MM.1S (cell line): ENCODE results near the gene LINC01488.

Experiments used
- DNase-seq: peaks from one replicate; pipeline ENCODE4 v3.0.0-alpha.2; 2015
- H2AFZ ChIP-seq: fragments of 300-600 bp; sonication (generic); 2 replicates; pipeline ENCODE4 v1.6.0; 2016; ENCODE audit warnings: antibody characterized with exemption, low read length
- H3F3A ChIP-seq: fragments of 300-600 bp; sonication (generic); 2 replicates; pipeline ENCODE4 v1.6.1; 2016; ENCODE audit warnings: mild to moderate bottlenecking, antibody characterized with exemption, low read length, moderate library complexity, mixed read lengths; ENCODE audit not compliant: insufficient read depth
- H3K27ac ChIP-seq: fragments of 300-600 bp; sonication (generic); 2 replicates; pipeline ENCODE4 v1.5.1; 2016; ENCODE audit warnings: mild to moderate bottlenecking, low read length
- H3K27me3 ChIP-seq: fragments of 300-600 bp; sonication (generic); replicated peaks from 2 replicates; pipeline ENCODE4 v1.6.0; 2016; ENCODE audit warnings: low read length; ENCODE audit not compliant: insufficient read depth
- H3K36me3 ChIP-seq: fragments of 300-600 bp; sonication (generic); replicated peaks from 2 replicates; pipeline ENCODE4 v1.6.1; 2016; ENCODE audit warnings: mild to moderate bottlenecking, low read length, mixed read lengths; ENCODE audit not compliant: insufficient read depth
- H3K4me1 ChIP-seq: fragments of 300-600 bp; sonication (generic); 2 replicates; pipeline ENCODE4 v1.6.1; 2016; ENCODE audit warnings: low read length, mixed read lengths
- H3K4me2 ChIP-seq: fragments of 300-600 bp; sonication (generic); 2 replicates; pipeline ENCODE4 v1.6.0; 2016; ENCODE audit warnings: low read depth, low read length
- H3K4me3 ChIP-seq: fragments of 300-600 bp; sonication (generic); 2 replicates; pipeline ENCODE4 v1.5.1; 2016; ENCODE audit warnings: low read length, mixed read lengths
- H3K79me2 ChIP-seq: fragments of 300-600 bp; sonication (generic); 2 replicates; pipeline ENCODE4 v1.6.1; 2016; ENCODE audit warnings: mixed run types, low read length, mixed read lengths
- H3K9ac ChIP-seq: fragments of 300-600 bp; sonication (generic); 2 replicates; pipeline ENCODE4 v1.6.1; 2016; ENCODE audit warnings: low read length, mixed read lengths
- H3K9me2 ChIP-seq: fragments of 300-600 bp; sonication (generic); replicated peaks from 2 replicates; pipeline ENCODE4 v1.6.1; 2016; ENCODE audit warnings: mild to moderate bottlenecking, low read length, mixed read lengths; ENCODE audit not compliant: insufficient read depth
- H3K9me3 ChIP-seq: fragments of 300-600 bp; sonication (generic); replicated peaks from 2 replicates; pipeline ENCODE4 v1.6.1; 2016; ENCODE audit warnings: mild to moderate bottlenecking, low read length, mixed read lengths; ENCODE audit not compliant: insufficient read depth
- H4K20me1 ChIP-seq: fragments of 300-600 bp; sonication (generic); 2 replicates; pipeline ENCODE4 v1.6.1; 2016; ENCODE audit warnings: mild to moderate bottlenecking, low read length, moderate library complexity, mixed read lengths; ENCODE audit not compliant: insufficient read depth
- CTCF ChIP-seq: fragments of 300-600 bp; sonication (generic); IDR thresholded peaks from 2 replicates; pipeline ENCODE4 v1.5.1; 2016; ENCODE audit warnings: antibody characterized with exemption, low read length, mixed read lengths
- EZH2 ChIP-seq: fragments of 300-600 bp; sonication (generic); optimal IDR thresholded peaks from 2 replicates; pipeline ENCODE3; 2017; ENCODE audit warnings: low read depth, mild to moderate bottlenecking, antibody characterized with exemption, low read length, mixed read lengths
- EZH2phosphoT487 ChIP-seq: fragments of 300-600 bp; sonication (generic); IDR thresholded peaks from 2 replicates; pipeline ENCODE4 v1.6.1; 2018; ENCODE audit warnings: antibody characterized with exemption, low read length

The LINC01488 gene

GRCh38 chr11:69479591-69480271, 1.7 kb upstream of the LINC01488 start:
- Histone ChIP-seq H3F3A (no peaks in the 10 kb centered on the region), H2AFZ (no peak overlapping the region), H3K9ac (no peak overlapping the region), H3K79me2 (no peaks in the 10 kb centered on the region), H3K9me2 (no peaks in the 10 kb centered on the region), H4K20me1 (no peaks in the 10 kb centered on the region), H3K4me2 (no peak overlapping the region), H3K36me3 (no peaks in the 10 kb centered on the region), H3K27me3 (peaks cover 96% of the 10 kb centered on the region), H3K9me3 (no peaks in the 10 kb centered on the region), H3K27ac (no peak overlapping the region), H3K4me3 (no peak overlapping the region), H3K4me1 (no peaks in the 10 kb centered on the region)
- no peak for DNase-seq
- TF ChIP-seq CTCF, result no peak
- no peak for TF ChIP-seq EZH2
- no peak for TF ChIP-seq EZH2phosphoT487

- H3F3A ChIP-seq, result no peaks in the 10 kb centered on the region
- no peaks in the 10 kb centered on the region for H3K9me3 ChIP-seq
- H3K4me1 ChIP-seq, result no peaks in the 10 kb centered on the region
- H3K27ac ChIP-seq, result no peak overlapping the region
- H3K36me3 ChIP-seq, result no peaks in the 10 kb centered on the region
- peaks cover 96% of the 10 kb centered on the region for H3K27me3 ChIP-seq
- H3K4me3 ChIP-seq, result no peak overlapping the region
- no peak for DNase-seq
- TF ChIP-seq EZH2phosphoT487 (no peak), CTCF (no peak), EZH2 (no peak)
- H3K9ac ChIP-seq, result no peak overlapping the region
- H2AFZ ChIP-seq, result no peak overlapping the region
- H4K20me1 ChIP-seq, result no peaks in the 10 kb centered on the region
- no peaks in the 10 kb centered on the region for H3K9me2 ChIP-seq
- no peaks in the 10 kb centered on the region for H3K79me2 ChIP-seq
- no peak overlapping the region for H3K4me2 ChIP-seq
These were observed 693 bp upstream of the LINC01488 start for GRCh38 chr11:69480547-69481392.

- H3K9ac ChIP-seq, result no peak overlapping the region
- H3K4me1 ChIP-seq, result no peaks in the 10 kb centered on the region
- TF ChIP-seq CTCF (no peak), EZH2 (no peak)
These were observed 859 bp downstream of the LINC01488 start for GRCh38 chr11:69482322-69482721.

More at GRCh38 chr11:69482322-69482721, 859 bp downstream of the LINC01488 start:
- H3K4me2 ChIP-seq, result no peak overlapping the region
- H3K9me2 ChIP-seq, result no peaks in the 10 kb centered on the region
- peaks cover 96% of the 10 kb centered on the region for H3K27me3 ChIP-seq
- DNase-seq, result no peak
- no peak overlapping the region for H3K27ac ChIP-seq
- no peak overlapping the region for H2AFZ ChIP-seq
- H3K9me3 ChIP-seq, result no peaks in the 10 kb centered on the region
- H3F3A ChIP-seq, result no peaks in the 10 kb centered on the region
- no peaks in the 10 kb centered on the region for H3K79me2 ChIP-seq
- H3K4me3 ChIP-seq, result no peak overlapping the region
- H3K36me3 ChIP-seq, result no peaks in the 10 kb centered on the region
- no peaks in the 10 kb centered on the region for H4K20me1 ChIP-seq
